ENCODE data around the gene FBN1.

DNA sequence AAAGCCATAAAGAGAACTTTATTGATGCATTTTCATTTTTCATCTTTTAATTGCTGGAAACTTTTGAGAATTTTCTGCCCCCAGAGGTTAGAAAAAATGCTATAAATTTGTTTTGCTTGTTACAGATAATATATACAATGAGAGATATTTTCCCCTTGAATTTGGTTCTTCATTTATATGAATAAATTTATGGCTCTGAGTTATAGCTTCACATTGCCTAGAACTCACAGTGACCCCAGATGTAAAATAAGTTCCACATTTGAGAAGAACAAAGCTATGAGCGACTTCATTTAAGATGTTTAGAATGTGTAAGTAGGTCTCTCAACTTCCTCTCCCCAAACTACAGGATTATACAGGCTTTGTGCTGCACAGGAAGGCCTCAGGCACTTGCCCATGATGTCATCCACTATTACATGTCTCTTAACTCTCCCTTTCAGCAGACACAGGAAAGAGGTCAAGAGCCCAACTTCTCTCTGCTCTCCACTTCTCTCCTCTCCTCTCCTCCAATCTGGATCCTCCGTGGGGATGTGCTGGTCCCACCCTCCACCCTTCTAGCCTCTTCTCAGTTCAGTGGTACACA, 221.5 kb downstream of the FBN1 start:
- TF ChIP-seq, protein P1, sequence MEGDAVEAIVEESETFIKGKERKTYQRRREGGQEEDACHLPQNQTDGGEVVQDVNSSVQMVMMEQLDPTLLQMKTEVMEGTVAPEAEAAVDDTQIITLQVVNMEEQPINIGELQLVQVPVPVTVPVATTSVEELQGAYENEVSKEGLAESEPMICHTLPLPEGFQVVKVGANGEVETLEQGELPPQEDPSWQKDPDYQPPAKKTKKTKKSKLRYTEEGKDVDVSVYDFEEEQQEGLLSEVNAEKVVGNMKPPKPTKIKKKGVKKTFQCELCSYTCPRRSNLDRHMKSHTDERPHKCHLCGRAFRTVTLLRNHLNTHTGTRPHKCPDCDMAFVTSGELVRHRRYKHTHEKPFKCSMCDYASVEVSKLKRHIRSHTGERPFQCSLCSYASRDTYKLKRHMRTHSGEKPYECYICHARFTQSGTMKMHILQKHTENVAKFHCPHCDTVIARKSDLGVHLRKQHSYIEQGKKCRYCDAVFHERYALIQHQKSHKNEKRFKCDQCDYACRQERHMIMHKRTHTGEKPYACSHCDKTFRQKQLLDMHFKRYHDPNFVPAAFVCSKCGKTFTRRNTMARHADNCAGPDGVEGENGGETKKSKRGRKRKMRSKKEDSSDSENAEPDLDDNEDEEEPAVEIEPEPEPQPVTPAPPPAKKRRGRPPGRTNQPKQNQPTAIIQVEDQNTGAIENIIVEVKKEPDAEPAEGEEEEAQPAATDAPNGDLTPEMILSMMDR (IDR thresholded peaks at IDR 0.05) = no peak
- TF ChIP-seq POLR2A (IDR thresholded peaks at IDR 0.05) (no peak), POLR2AphosphoS5 (IDR thresholded peaks at IDR 0.05) (no peak)
